HepG2 (cell line): ENCODE data around the gene CFL1.

Experiments
- CTCF ChIP-seq: sonication (generic); formaldehyde crosslinking; IDR thresholded peaks from 2 replicates; pipeline ENCODE4 v1.5.0; 2020; ENCODE audit warnings: mild to moderate bottlenecking, missing genetic modification reagents, moderate library complexity
- EP300 ChIP-seq, 3 experiments: sonication (generic) in 1 of 3; formaldehyde crosslinking in 1 of 3; IDR thresholded peaks; 2 replicates each; pipeline versions ENCODE4 v1.5.1 to v1.6.1; 2011 to 2020; ENCODE audit warnings: low read depth in 2 of 3, low read length in 2 of 3, borderline replicate concordance in 1 of 3, improper control_type of control experiment in 1 of 3, mild to moderate bottlenecking in 1 of 3, missing genetic modification reagents in 1 of 3, moderate library complexity in 1 of 3
- PLSCR1 ChIP-seq: sonication (generic); formaldehyde crosslinking; IDR thresholded peaks from 2 replicates; pipeline ENCODE4 v1.5.0; 2020; ENCODE audit warnings: missing genetic modification reagents, mild to moderate bottlenecking, borderline replicate concordance
- YEATS4 ChIP-seq: sonication (generic); formaldehyde crosslinking; IDR thresholded peaks from 2 replicates; pipeline ENCODE4 v1.4.0; 2020; ENCODE audit warnings: missing genetic modification reagents, borderline replicate concordance
- ZBTB33 ChIP-seq: sonication (generic); formaldehyde crosslinking; IDR thresholded peaks from 2 replicates; pipeline ENCODE4 v1.4.0; 2020; ENCODE audit warnings: missing genetic modification reagents
- ZFP36 ChIP-seq: fragments of 150-350 bp; IDR thresholded peaks from 2 replicates; pipeline ENCODE4 v1.6.1; 2018; ENCODE audit warnings: borderline replicate concordance, low read length, low read depth; ENCODE audit not compliant: partially characterized antibody
- ZNF674 ChIP-seq: sonication (generic); formaldehyde crosslinking; IDR thresholded peaks from 2 replicates; pipeline ENCODE4 v1.5.0; 2020; ENCODE audit warnings: low read depth, mild to moderate bottlenecking, missing genetic modification reagents
- ZNF720 ChIP-seq: sonication (generic); formaldehyde crosslinking; IDR thresholded peaks from 2 replicates; pipeline ENCODE4 v1.4.0; 2020; ENCODE audit warnings: missing genetic modification reagents

GRCh38 chr11:65829459-65829858 is 28.5 kb downstream of the CFL1 start:
- TF ChIP-seq ZNF674 (CRISPR knock-in tag) (no peak), ZFP36 (no peak), EP300 (IDR thresholded peaks at IDR 0.05; ENCODE audit: low read depth in 2 of 2, low read length in 2 of 2) (no peak), EP300 (CRISPR knock-in tag; IDR thresholded peaks at IDR 0.05; ENCODE audit: borderline replicate concordance) (no peak), ZNF720 (CRISPR knock-in tag) (no peak), CTCF (CRISPR knock-in tag) (no peak), PLSCR1 (CRISPR knock-in tag) (no peak), YEATS4 (no peak), ZBTB33 (CRISPR knock-in tag) (no peak)
